Natural killer cell (primary cell): ENCODE results near the gene NPAT. TPM values are rescaled to one million over a fixed set of nuclear protein-coding genes. Genes with fewer than 3 reads are reported as not detected.
"Not testable (repeated sequence)": the region's sequence is repeated elsewhere in the genome, so short reads cannot be mapped to it uniquely, and the experiment has no call there.

ENCODE experiments used
- ATAC-seq, 3 donors: fragments of 150-1000 bp in 2 of 3; fragments of 200-7000 bp in 1 of 3; cut with Tn5 transposase; 1 replicate in 1 of 3; 2 replicates in 2 of 3; pipeline ENCODE4 v1.10.0; 2021; ENCODE audit warnings: mild to moderate bottlenecking in 2 of 3, moderate library complexity in 2 of 3
- DNase-seq, 2 donors: peaks; one replicate each; pipeline versions ENCODE4 v3.0.0 to v3.0.0-alpha.2; 2013 to 2021; ENCODE audit warnings: mixed read lengths in 1 of 2
- H3K27ac ChIP-seq: one replicate; pipeline ENCODE4 v1.5.1; 2013; ENCODE audit warnings: mild to moderate bottlenecking, low read length
- H3K27me3 ChIP-seq: one replicate; pipeline ENCODE4 v1.6.1; 2013; ENCODE audit warnings: low read length; ENCODE audit not compliant: control insufficient read depth, insufficient read depth
- H3K36me3 ChIP-seq: one replicate; pipeline ENCODE4 v1.6.1; 2013; ENCODE audit warnings: low read length; ENCODE audit not compliant: control insufficient read depth, insufficient read depth
- H3K4me1 ChIP-seq: one replicate; pipeline ENCODE4 v1.6.1; 2013; ENCODE audit warnings: low read length; ENCODE audit not compliant: control insufficient read depth, insufficient read depth
- H3K4me3 ChIP-seq: one replicate; pipeline ENCODE4 v1.5.1; 2013; ENCODE audit warnings: low read length
- H3K9me3 ChIP-seq: one replicate; pipeline ENCODE4 v1.6.1; 2013; ENCODE audit warnings: low read length; ENCODE audit not compliant: control insufficient read depth, insufficient read depth
- H3K27ac Mint-ChIP-seq, 2 donors: one replicate each; pipeline ENCODE4 v1.8.0; 2022; ENCODE audit warnings: mild to moderate bottlenecking in 2 of 2, mixed read lengths in 2 of 2, moderate library complexity in 1 of 2
- H3K27me3 Mint-ChIP-seq, 2 donors: one replicate each; pipeline ENCODE4 v1.8.0; 2022; ENCODE audit warnings: low read depth in 2 of 2, mixed read lengths in 2 of 2
- H3K36me3 Mint-ChIP-seq: one replicate; pipeline ENCODE4 v1.8.0; 2022; ENCODE audit warnings: mixed read lengths
- H3K4me1 Mint-ChIP-seq, 2 donors: one replicate each; pipeline ENCODE4 v1.8.0; 2022; ENCODE audit warnings: mixed read lengths in 2 of 2
- H3K4me3 Mint-ChIP-seq: one replicate; pipeline ENCODE4 v1.8.0; 2022; ENCODE audit warnings: mild to moderate bottlenecking, moderate library complexity, mixed read lengths
- H3K9me3 Mint-ChIP-seq, 2 donors: one replicate each; pipeline ENCODE4 v1.8.0; 2022; ENCODE audit warnings: mixed read lengths in 2 of 2
- WGBS: methylation state at CpG from one replicate; pipeline ENCODE4 v1.1.7; 2013; ENCODE audit warnings: missing lambda C conversion rate; ENCODE audit not compliant: insufficient coverage; 5-methylcytosine and 5-hydroxymethylcytosine counted together
- intact Hi-C: fragments of 100-400 bp; cut with micrococcal nuclease; formaldehyde crosslinking; loops from one replicate; pipeline ENCODE4 v1.14.2; 2022
- total RNA-seq, 4 donors: library from RNA; stranded (reverse); fragments of 120-200 nt in 1 of 4; gene quantifications; one replicate each; pipeline versions ENCODE4 v1.2.3 to v1.2.4, GENCODE V29; 2013 to 2022
- TF ChIP-seq, protein P1 (sequence below): fragments of 200-600 bp; IDR thresholded peaks from one replicate; pipeline ENCODE4 v1.8.0; 2022; ENCODE audit warnings: antibody characterized with exemption

Gene NPAT
- total RNA-seq, 3 donors from 2014 or later (not counting 1 experiment from before 2014, with no cell fraction given), result 34.8 to 42.6 (median 36.1) TPM

DNA sequence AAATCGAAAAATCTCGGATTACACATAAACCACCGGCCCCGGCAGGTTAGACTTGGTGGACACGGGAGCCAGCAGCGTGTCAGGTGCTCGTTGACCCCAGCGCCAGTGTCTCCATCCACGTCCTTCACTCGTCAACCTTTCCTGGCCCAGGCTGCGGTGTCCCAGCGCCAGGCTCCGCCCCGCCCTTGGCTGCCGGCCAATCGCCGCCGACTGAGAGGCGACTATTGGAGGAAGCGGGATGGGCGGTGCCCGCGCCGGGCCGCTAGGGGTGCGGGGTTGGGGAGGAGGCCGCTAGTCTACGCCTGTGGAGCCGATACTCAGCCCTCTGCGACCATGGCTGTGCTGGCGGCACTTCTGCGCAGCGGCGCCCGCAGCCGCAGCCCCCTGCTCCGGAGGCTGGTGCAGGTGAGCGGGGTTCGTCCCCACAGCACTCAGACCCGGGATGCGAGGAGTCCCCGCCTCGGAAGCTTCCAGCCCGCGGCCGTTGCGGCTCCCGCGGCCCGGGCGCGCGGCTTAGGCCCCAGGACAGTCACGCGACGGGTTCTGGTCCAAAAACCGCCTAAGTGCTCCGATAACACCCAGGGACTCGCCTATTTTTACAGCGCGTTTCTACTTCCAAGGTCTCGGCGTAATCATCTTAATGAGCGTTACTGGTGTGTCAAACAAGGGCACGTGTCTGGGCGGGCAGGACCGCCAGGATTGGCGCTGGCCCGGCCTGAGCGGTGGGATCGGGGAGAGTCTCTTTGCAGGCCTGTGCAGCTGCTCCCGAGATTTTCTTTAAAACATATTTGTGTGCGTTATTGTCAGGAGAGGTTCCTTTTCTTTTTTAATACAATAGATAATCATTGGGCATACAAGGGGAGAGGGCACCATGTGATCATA is 100.9 kb downstream of the NPAT start, which contains the start of gene ACAT1:
Gene ACAT1 (plus strand): TSS at position 294 of the 882 bp plus-strand sequence. CDS start 40 bp downstream, at position 334.
- H3K9me3 Mint-ChIP-seq, result no peaks in the 10 kb centered on the region
- peak within 1 kb of the TSS; percentile 70 to 75 for H3K27ac Mint-ChIP-seq
- intact Hi-C loops, result no loop called here
- TF ChIP-seq, protein P1, sequence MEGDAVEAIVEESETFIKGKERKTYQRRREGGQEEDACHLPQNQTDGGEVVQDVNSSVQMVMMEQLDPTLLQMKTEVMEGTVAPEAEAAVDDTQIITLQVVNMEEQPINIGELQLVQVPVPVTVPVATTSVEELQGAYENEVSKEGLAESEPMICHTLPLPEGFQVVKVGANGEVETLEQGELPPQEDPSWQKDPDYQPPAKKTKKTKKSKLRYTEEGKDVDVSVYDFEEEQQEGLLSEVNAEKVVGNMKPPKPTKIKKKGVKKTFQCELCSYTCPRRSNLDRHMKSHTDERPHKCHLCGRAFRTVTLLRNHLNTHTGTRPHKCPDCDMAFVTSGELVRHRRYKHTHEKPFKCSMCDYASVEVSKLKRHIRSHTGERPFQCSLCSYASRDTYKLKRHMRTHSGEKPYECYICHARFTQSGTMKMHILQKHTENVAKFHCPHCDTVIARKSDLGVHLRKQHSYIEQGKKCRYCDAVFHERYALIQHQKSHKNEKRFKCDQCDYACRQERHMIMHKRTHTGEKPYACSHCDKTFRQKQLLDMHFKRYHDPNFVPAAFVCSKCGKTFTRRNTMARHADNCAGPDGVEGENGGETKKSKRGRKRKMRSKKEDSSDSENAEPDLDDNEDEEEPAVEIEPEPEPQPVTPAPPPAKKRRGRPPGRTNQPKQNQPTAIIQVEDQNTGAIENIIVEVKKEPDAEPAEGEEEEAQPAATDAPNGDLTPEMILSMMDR, result peak; percentile 13
- Histone ChIP-seq H3K4me1 (peaks cover 25% of the 10 kb centered on the region), H3K27ac (peak within 1 kb of the TSS; percentile 35), H3K36me3 (no peaks in the 10 kb centered on the region), H3K27me3 (no peaks in the 10 kb centered on the region), H3K4me3 (peak within 1 kb of the TSS; percentile 50), H3K9me3 (no peaks in the 10 kb centered on the region)
- ATAC-seq (peak; percentile 98 to 100 (median 99)), DNase-seq (peak; percentile 91 to 96)
- peak within 1 kb of the TSS; percentile 89 for H3K4me3 Mint-ChIP-seq
- H3K4me1 Mint-ChIP-seq, result peaks cover 31 to 40% of the 10 kb centered on the region in 2 donors
- no peaks in the 10 kb centered on the region for H3K27me3 Mint-ChIP-seq
- WGBS, result under 1% methylated on average over 71 of the region's 73 CpGs
- no peaks in the 10 kb centered on the region for H3K36me3 Mint-ChIP-seq

DNA sequence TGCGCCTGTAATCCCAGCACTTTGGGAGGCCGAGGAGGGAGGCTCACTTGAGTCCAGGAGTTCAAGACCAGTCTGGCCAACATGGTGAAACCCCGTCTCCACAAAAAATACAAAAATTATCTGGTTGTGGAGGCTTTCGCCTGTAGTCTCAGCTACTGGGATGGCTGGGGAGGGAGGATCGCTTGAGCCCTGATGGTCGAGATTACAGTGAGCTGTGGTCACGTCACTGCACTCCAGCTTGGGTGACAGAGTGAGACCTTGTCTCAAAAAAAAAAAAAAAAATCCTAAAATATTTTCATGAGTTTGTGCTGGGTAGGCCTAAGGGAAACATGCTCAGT is 101.5 kb downstream of the NPAT start:
- H3K9me3 Mint-ChIP-seq, H3K36me3 ChIP-seq, intact Hi-C loops, H3K9me3 ChIP-seq, H3K36me3 Mint-ChIP-seq, ATAC-seq, DNase-seq, H3K27me3 Mint-ChIP-seq, H3K27me3 ChIP-seq: not testable (repeated sequence)
- H3K4me3 Mint-ChIP-seq, result peak overlapping the region; percentile 89
- Histone ChIP-seq H3K4me1 (peaks cover 25% of the 10 kb centered on the region), H3K4me3 (peak overlapping the region; percentile 50), H3K27ac (peak overlapping the region; percentile 35)
- peak overlapping the region in 1 of 2 donors; percentile 75 for H3K27ac Mint-ChIP-seq
- peaks cover 31 to 36% of the 10 kb centered on the region in 2 donors for H3K4me1 Mint-ChIP-seq
- WGBS, result 71% methylated on average over 5 of the region's 7 CpGs

DNA sequence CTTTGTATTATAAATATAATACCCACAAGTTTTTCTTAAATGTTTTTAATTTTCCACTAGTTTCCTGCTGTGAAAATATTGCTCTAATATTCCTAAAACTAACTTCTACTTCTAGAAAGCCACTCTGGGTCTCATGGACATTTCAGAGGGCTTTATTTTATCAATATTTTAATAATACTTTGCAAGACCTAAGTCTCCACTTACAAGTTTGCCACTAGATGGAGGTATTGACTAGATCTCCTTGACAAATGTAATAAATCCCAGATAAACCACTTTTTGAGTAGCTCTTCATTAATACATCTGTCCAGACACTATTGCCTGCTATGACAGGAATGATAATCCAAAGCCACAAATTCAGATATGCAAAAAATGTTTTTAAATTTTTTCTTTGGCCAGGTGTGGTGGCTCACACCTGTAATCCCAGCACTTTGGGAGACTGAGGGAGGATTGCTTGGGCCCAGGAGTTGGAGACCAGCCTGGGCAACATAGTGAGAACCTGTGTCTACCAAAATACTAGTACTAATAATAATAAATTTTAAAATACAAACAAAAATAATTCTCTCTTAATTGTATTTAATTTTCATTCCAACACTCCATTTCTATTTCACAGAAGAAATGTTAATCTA is 104.6 kb downstream of the NPAT start:
- TF ChIP-seq, protein P1, result peak; percentile 19
- peaks cover 13% of the 10 kb centered on the region for H3K4me1 ChIP-seq
- no peak overlapping the region for H3K4me3 Mint-ChIP-seq
- no peak overlapping the region for H3K4me3 ChIP-seq
- H3K9me3 ChIP-seq, result no peaks in the 10 kb centered on the region
- no peaks in the 10 kb centered on the region for H3K27me3 ChIP-seq
- ATAC-seq (no peak), DNase-seq (peak in 1 of 2 donors; percentile 58)
- intact Hi-C loops, result loop anchor here (10.0 kb wide), 1 partner anchor 537 kb away; no protein-coding TSS in a partner anchor
- no peaks in the 10 kb centered on the region for H3K36me3 ChIP-seq
- H3K27me3 Mint-ChIP-seq, result no peaks in the 10 kb centered on the region
- H3K9me3 Mint-ChIP-seq, result no peaks in the 10 kb centered on the region
- no peak overlapping the region for H3K27ac ChIP-seq
- peaks cover 11 to 13% of the 10 kb centered on the region in 2 donors for H3K4me1 Mint-ChIP-seq
- H3K36me3 Mint-ChIP-seq, result no peaks in the 10 kb centered on the region
- H3K27ac Mint-ChIP-seq, result no peak overlapping the region

DNA sequence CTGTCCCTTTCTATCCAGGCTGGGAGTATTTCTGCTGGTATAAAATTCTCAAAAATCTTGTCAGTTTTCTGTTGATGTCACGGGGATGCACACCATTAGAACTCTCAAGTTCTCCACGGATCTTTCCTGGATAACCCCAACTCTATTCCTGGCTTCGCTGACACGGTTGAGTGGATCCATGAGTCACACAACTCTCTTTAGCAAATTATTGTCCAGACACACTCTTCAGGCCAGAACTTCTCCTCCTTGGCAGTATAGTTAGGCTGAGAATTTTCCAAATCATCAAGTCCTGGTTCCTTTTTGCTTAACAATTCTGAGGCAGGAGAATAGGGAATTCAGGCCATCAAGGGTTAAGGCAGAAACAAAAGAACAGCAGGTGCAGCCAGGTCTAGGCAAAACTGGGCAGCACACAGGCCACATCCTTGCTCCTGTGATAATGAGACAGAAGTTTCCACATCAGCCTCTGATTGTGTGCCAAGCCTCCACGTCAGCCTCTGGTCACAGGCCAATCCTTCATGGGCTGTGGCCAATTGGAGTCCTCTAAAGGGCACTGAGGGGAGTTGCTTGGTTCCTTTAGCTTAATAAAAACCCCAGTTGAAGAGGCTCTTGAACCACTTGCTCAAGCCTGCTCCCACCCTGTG is 106.8 kb downstream of the NPAT start:
- H3K36me3 Mint-ChIP-seq, result no peaks in the 10 kb centered on the region
- H3K4me3 ChIP-seq, result no peak overlapping the region
- no peaks in the 10 kb centered on the region for H3K9me3 ChIP-seq
- 70% methylated on average over 5 of the region's 5 CpGs for WGBS
- ATAC-seq (no peak), DNase-seq (no peak)
- H3K27me3 ChIP-seq, result no peaks in the 10 kb centered on the region
- no peak overlapping the region for H3K4me3 Mint-ChIP-seq
- H3K4me1 Mint-ChIP-seq, result no peaks in the 10 kb centered on the region
- no peaks in the 10 kb centered on the region for H3K9me3 Mint-ChIP-seq
- H3K4me1 ChIP-seq, result no peaks in the 10 kb centered on the region
- no peaks in the 10 kb centered on the region for H3K27me3 Mint-ChIP-seq
- intact Hi-C loops, result loop anchor here (10.0 kb wide), 1 partner anchor 539 kb away; no protein-coding TSS in a partner anchor
- no peak overlapping the region for H3K27ac Mint-ChIP-seq
- H3K36me3 ChIP-seq, result no peaks in the 10 kb centered on the region
- TF ChIP-seq, protein P1, result no peak
- H3K27ac ChIP-seq, result no peak overlapping the region
